ENCODE data around the gene SLC44A2.

Gene SLC44A2

GRCh38 chr19:10611907-10612306 is 13.4 kb upstream of the SLC44A2 start:
- DNase-seq, result no peak
- in situ Hi-C loops (cut with HindIII; ENCODE audit: low pct_ligation_motif_present, low pct_unique_long_range_greater_than_20kb, low sequenced_read_pairs), result no loop called here

GRCh38 chr19:10612499-10613119 is 12.7 kb upstream of the SLC44A2 start:
- in situ Hi-C loops (cut with HindIII; ENCODE audit: low pct_ligation_motif_present, low pct_unique_long_range_greater_than_20kb, low sequenced_read_pairs), result no loop called here

GRCh38 chr19:10615429-10616023 is 9.8 kb upstream of the SLC44A2 start:
- in situ Hi-C loops (cut with HindIII; ENCODE audit: low pct_ligation_motif_present, low pct_unique_long_range_greater_than_20kb, low sequenced_read_pairs), result no loop called here
- no peak for DNase-seq

More at GRCh38 chr19:10612499-10613119, 12.7 kb upstream of the SLC44A2 start:
- no peak for DNase-seq

GRCh38 chr19:10617409-10618121 is 7.8 kb upstream of the SLC44A2 start:
- no peak for DNase-seq
- in situ Hi-C loops (cut with HindIII; ENCODE audit: low pct_ligation_motif_present, low pct_unique_long_range_greater_than_20kb, low sequenced_read_pairs), result no loop called here

DNA sequence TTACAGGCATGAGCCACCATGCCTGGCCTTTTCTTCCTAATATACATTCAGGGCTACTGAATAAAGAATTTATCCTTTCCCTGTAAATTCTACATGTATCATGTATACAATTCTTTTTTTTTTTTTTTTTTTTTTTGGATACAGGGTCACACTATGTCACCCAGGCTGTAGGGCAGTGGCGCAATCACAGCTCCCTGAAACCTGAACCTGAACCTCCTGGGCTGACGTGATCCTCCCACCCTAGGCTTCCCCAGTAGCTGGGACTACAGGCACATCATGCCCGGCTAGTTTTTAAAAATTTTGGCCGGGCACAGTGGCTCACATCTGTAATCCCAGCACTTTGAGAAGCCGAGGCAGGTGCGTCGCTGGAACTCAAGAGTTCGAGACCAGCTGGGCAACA is 6.5 kb upstream of the SLC44A2 start:
- DNase-seq, result no peak
- in situ Hi-C loops (cut with HindIII; ENCODE audit: low pct_ligation_motif_present, low pct_unique_long_range_greater_than_20kb, low sequenced_read_pairs), result no loop called here

DNA sequence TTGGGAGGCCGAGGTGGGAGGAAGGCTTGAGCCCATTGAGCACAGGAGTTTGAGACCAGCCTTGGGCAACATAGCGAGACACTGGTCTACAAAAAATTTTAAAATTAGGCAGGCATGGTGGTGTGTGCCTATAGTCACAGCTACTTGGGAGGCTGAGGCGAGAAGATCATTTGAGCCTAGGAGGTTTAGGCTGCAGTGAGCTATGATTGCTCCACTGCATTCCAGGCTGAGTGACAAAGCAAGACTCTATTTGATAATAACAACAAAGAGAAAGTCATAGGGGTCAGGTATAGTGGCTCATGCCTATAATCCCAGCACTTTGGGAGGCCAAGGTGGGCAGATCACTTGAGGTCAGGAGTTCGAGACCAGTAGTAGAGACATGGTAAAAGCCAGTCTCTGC is 4.6 kb upstream of the SLC44A2 start:
- no peak for DNase-seq
- in situ Hi-C loops (cut with HindIII; ENCODE audit: low pct_ligation_motif_present, low pct_unique_long_range_greater_than_20kb, low sequenced_read_pairs), result no loop called here

DNA sequence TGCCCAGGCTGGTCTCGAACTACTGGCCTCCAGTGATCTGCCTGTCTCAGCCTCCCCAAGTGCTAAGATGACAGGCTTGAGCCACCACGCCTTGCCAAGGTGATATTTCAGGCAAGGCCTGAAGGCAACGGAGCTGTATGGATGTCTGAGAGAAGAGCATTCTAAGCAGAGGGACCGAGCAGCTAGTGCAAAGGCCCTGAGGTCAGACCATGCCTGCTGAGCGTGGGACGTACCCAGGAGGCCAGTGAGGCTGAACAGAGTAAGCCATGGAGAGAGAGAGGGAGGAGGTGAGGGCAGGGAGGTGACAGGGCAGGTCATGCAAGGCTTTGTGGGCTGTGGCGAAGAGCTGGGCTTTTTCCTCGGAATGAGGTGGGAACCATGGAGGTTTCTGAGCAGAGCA is 3.4 kb upstream of the SLC44A2 start:
- in situ Hi-C loops (cut with HindIII; ENCODE audit: low pct_ligation_motif_present, low pct_unique_long_range_greater_than_20kb, low sequenced_read_pairs), result no loop called here

DNA sequence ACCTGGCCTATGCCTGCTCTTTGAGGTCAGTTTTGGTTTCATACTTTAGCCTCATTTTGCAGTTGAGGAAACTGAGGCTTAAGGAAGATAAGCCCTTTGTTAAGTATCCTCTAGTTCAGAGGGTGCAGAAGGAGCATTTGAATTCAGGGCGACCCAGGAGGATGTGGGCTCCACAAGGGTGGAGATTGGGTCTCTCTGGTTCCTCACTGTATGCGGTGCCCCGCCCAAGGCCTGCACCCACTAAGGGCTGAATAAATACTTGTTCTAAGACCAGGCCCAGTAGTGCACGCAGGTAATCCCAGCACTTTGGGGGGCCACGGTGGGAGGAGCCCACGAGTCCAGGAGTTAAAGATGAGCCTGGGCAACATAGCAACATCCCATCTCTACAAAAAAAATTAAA is 768 bp upstream of the SLC44A2 start:
- DNase-seq, result no peak
- in situ Hi-C loops (cut with HindIII; ENCODE audit: low pct_ligation_motif_present, low pct_unique_long_range_greater_than_20kb, low sequenced_read_pairs), result no loop called here

More for the DNA sequence above, 3.4 kb upstream of the SLC44A2 start:
- no peak for DNase-seq

DNA sequence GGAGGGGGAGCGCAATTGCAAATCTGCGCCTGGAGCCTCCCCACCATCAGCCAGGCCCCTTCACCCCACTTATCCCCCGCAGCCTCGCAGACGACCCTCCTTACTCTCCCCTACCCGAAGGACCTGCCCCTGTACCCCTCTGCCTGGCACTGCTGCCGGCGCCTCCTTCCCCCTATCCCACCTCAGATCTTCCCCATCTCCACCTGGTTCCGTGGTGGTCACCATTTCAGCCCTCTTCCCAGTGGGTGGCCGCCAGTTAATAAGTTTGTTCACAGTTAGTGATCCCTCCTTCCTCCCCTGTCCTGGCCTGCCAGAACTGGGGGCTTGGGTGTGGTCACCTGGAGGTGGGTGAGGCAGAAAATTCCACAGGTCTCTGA is 397 bp downstream of the SLC44A2 start:
- in situ Hi-C loops (cut with HindIII; ENCODE audit: low pct_ligation_motif_present, low pct_unique_long_range_greater_than_20kb, low sequenced_read_pairs), result no loop called here
- DNase-seq, result no peak

- in situ Hi-C loops (cut with HindIII; ENCODE audit: low pct_ligation_motif_present, low pct_unique_long_range_greater_than_20kb, low sequenced_read_pairs), result no loop called here
- no peak for DNase-seq
Observed at GRCh38 chr19:10631874-10632273, 6.5 kb downstream of the SLC44A2 start.

GRCh38 chr19:10634430-10634829 is 9.1 kb downstream of the SLC44A2 start:
- no peak for DNase-seq

DNA sequence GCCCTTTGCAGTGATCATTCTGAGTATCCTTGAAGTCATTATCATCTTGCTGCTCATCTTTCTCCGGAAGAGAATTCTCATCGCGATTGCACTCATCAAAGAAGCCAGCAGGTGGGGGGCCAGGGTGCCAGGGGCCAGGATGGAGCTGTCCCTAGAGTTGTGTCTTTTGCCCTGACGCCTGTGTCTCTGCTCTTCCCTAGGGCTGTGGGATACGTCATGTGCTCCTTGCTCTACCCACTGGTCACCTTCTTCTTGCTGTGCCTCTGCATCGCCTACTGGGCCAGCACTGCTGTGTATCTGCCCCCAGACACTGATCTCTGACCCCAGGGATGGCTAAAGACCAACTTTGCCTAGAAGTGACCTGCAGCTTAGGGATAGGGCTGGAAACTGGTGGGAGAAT is 9.6 kb downstream of the SLC44A2 start:
- no peak for DNase-seq
- in situ Hi-C loops (cut with HindIII; ENCODE audit: low pct_ligation_motif_present, low pct_unique_long_range_greater_than_20kb, low sequenced_read_pairs), result no loop called here

More at GRCh38 chr19:10634430-10634829, 9.1 kb downstream of the SLC44A2 start:
- in situ Hi-C loops (cut with HindIII; ENCODE audit: low pct_ligation_motif_present, low pct_unique_long_range_greater_than_20kb, low sequenced_read_pairs), result no loop called here

DNA sequence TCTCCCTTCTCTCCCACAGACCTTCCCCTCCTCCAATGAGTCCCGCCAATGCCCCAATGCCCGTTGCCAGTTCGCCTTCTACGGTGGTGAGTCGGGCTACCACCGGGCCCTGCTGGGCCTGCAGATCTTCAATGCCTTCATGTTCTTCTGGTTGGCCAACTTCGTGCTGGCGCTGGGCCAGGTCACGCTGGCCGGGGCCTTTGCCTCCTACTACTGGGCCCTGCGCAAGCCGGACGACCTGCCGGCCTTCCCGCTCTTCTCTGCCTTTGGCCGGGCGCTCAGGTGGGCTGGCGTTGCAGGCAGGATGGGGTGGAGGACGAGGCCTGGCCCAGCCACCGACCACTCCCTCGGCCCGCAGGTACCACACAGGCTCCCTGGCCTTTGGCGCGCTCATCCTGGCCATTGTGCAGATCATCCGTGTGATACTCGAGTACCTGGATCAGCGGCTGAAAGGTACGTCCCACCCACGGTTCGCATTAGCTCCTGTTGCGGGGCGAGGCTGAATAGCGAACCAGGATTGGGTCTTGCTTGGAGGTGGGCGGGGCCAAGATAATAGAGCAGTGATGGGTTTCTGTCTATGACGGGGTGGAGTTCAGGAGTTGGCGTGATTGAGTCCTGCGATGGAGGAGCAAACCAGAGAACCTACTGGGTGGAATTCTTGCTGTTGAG is 11.1 kb downstream of the SLC44A2 start:
- in situ Hi-C loops (cut with HindIII; ENCODE audit: low pct_ligation_motif_present, low pct_unique_long_range_greater_than_20kb, low sequenced_read_pairs), result no loop called here

DNA sequence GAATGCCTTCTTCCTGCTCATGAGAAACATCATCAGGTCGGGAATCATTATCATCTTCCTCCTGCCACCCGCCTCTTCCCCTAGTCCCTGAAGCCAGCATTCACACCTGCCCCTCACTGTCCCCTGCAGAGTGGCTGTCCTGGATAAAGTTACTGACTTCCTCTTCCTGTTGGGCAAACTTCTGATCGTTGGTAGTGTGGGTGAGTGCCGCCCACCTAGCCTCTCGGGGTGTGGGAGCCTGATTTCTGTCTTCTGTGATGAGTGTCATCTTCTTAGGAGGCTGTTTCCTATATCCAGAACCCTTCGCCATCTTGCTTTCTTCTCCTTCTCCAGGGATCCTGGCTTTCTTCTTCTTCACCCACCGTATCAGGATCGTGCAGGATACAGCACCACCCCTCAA is 12.5 kb downstream of the SLC44A2 start:
- in situ Hi-C loops (cut with HindIII; ENCODE audit: low pct_ligation_motif_present, low pct_unique_long_range_greater_than_20kb, low sequenced_read_pairs), result no loop called here

More for the DNA sequence above, 11.1 kb downstream of the SLC44A2 start:
- no peak for DNase-seq

GRCh38 chr19:10639836-10640235 is 14.5 kb downstream of the SLC44A2 start:
- DNase-seq, result no peak
- in situ Hi-C loops (cut with HindIII; ENCODE audit: low pct_ligation_motif_present, low pct_unique_long_range_greater_than_20kb, low sequenced_read_pairs), result no loop called here

More for the DNA sequence above, 12.5 kb downstream of the SLC44A2 start:
- no peak for DNase-seq

GRCh38 chr19:10640361-10640760 is 15.0 kb downstream of the SLC44A2 start:
- DNase-seq, result no peak
- in situ Hi-C loops (cut with HindIII; ENCODE audit: low pct_ligation_motif_present, low pct_unique_long_range_greater_than_20kb, low sequenced_read_pairs), result no loop called here

GRCh38 chr19:10641248-10641647 is 15.9 kb downstream of the SLC44A2 start:
- DNase-seq, result no peak
- in situ Hi-C loops (cut with HindIII; ENCODE audit: low pct_ligation_motif_present, low pct_unique_long_range_greater_than_20kb, low sequenced_read_pairs), result no loop called here

DNA sequence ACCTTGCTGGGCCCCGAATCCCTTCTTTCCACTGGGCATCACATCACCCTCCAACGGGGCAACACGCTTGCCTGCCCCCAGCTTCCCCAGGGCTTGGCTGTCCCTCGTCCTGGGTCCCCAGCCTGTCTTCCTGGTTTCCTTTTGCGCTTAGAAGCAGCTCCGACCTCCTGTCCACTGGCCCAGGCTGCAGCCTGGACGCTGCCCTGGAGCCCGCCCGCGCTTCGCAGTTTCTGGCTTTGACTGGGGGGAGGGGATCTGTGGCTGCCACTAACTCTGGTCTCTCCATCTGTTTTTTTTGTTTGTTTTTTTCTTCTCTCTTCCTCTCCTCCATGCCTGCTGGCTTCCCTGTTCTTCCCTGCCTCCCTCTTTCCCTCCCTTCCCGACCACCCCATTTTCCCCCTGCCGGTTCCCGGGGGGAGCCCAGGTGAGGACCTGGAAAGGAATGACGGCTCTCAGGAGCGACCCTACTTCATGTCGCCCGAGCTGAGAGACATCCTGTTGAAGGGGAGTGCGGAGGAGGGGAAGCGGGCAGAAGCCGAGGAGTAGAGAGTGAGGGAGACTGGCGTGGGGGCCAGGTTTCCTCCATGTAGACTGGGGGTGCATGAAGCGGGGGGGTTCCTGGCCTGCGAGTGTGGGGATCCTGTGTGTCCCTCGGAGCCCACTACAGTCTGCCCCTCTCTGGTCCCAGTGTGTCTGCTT is 17.3 kb downstream of the SLC44A2 start:
- in situ Hi-C loops (cut with HindIII; ENCODE audit: low pct_ligation_motif_present, low pct_unique_long_range_greater_than_20kb, low sequenced_read_pairs), result no loop called here
- no peak for DNase-seq
